ENCODE results near the gene KCNK18.

The KCNK18 gene

DNA sequence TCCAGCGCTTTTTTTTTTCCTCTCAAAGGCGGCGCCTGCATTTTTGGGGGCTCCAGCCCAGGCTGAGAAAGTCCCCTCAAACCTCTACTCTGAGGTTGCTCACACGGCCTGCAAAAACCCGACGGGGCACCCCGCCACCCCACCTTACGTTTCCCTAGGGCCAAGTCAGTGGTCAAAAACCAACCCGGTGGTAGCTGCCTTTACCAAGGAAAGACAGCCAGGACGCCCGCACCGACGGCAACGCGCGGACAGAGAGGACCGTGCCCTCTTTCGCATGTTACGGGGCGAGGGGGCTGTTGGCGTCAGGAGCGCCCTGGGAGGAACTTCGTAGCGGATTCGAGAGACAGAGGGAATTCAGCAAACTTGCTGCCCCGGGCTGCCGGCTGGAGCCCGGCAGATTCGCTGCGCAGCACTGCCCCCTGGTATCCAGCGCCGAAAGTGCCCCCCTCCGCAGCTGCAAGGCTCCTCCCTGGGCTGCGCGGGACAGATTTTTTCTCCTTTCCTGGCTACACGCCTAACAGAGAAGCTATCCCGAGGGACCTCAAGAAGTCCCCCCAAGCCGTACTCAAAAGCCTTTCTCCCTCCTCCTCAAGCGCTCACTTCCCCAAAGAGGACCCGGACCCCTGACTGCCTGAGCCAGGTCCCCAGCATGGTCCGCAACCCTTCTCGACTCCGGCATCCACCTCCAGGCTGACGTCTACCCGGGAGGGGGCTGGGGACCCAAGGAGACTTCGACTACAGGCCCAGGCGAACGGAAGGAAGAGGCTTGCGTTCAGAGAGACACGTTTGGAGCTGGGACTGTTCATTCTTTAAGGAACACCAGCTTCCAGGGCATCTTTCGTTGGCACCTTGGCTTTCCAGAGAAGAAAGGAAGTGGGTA, 31.5 kb upstream of the KCNK18 start:
- peak; percentile 66 for DNase-seq (ENCODE audit: low spot score)
- in situ Hi-C loops (cut with MboI; ENCODE audit: low pct_unique_long_range_greater_than_20kb, low sequenced_read_pairs, unreplicated experiment) = loop anchor here (25.0 kb wide), 2 partner anchors 372 to 478 kb away; partner anchors contain the start of gene EMX2

DNA sequence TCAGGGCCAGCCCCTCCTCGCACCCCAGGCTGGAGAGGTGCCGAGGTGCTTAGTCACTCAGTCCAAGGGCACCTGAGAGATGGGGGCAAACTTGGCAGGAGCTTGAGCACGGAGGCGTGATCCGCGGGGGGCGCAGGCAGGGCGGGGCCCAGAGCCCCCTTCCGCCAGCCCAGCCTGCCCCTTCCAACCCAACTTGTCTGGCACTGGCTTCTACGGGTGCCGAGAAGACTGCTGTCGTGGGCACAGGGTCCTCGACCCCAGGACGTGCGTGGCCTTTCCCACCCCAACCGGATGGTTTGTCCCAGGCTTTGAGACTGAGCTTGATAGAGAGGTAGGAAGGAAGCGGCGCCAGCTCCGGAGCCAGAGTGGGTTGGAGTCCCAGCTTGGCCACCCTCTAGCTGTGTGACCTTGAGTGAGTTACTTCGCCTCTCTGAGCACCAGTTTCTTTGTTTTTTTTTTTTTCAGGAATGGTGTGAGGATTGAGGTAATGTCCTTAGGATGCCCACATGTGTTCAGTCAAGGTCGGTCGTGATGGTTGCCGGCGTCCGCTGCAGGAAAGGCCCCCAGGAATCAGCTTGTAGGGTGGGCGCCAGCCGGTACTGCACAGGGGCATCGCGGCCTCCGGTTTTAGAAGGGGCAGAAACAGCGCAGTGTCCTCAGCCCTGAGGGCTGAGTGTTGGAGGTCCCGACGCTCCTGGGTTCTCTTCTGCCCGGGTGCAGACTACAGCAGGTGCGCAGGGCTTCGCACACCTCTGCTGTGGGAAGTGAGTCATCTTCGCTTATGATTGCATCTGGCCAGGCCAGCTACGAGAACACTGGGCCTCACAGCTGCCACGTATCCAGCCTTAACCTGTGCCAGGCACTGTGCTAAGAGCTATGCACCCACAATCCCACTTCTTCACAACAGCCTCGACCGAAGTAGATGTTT, 30.6 kb upstream of the KCNK18 start:
- in situ Hi-C loops (cut with MboI; ENCODE audit: low pct_unique_long_range_greater_than_20kb, low sequenced_read_pairs, unreplicated experiment) = loop anchor here (25.0 kb wide), 2 partner anchors 371 to 479 kb away; partner anchors contain the start of gene EMX2
- no peak for DNase-seq (ENCODE audit: low spot score)
- TF ChIP-seq, protein P1, sequence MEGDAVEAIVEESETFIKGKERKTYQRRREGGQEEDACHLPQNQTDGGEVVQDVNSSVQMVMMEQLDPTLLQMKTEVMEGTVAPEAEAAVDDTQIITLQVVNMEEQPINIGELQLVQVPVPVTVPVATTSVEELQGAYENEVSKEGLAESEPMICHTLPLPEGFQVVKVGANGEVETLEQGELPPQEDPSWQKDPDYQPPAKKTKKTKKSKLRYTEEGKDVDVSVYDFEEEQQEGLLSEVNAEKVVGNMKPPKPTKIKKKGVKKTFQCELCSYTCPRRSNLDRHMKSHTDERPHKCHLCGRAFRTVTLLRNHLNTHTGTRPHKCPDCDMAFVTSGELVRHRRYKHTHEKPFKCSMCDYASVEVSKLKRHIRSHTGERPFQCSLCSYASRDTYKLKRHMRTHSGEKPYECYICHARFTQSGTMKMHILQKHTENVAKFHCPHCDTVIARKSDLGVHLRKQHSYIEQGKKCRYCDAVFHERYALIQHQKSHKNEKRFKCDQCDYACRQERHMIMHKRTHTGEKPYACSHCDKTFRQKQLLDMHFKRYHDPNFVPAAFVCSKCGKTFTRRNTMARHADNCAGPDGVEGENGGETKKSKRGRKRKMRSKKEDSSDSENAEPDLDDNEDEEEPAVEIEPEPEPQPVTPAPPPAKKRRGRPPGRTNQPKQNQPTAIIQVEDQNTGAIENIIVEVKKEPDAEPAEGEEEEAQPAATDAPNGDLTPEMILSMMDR (IDR thresholded peaks at IDR 0.05; ENCODE audit: extremely low read depth, insufficient read depth, missing control alignments) = no peak

More for the DNA sequence above, 31.5 kb upstream of the KCNK18 start:
- TF ChIP-seq, protein P1 (IDR thresholded peaks at IDR 0.05; ENCODE audit: extremely low read depth, insufficient read depth, missing control alignments) = peak; percentile 24

GRCh38 chr10:117167346-117167788, 29.9 kb upstream of the KCNK18 start:
- in situ Hi-C loops (cut with MboI; ENCODE audit: low pct_unique_long_range_greater_than_20kb, low sequenced_read_pairs, unreplicated experiment) = loop anchor here (25.0 kb wide), 2 partner anchors 370 to 480 kb away; partner anchors contain the start of gene EMX2
- no peak for DNase-seq (ENCODE audit: low spot score)
- TF ChIP-seq, protein P1 (IDR thresholded peaks at IDR 0.05; ENCODE audit: extremely low read depth, insufficient read depth, missing control alignments) = no peak

GRCh38 chr10:117167789-117168674, 29.3 kb upstream of the KCNK18 start:
- TF ChIP-seq, protein P1 (IDR thresholded peaks at IDR 0.05; ENCODE audit: extremely low read depth, insufficient read depth, missing control alignments) = peak; percentile 85
- peak; percentile 91 for DNase-seq (ENCODE audit: low spot score)
- in situ Hi-C loops (cut with MboI; ENCODE audit: low pct_unique_long_range_greater_than_20kb, low sequenced_read_pairs, unreplicated experiment) = loop anchor here (25.0 kb wide), 2 partner anchors 369 to 481 kb away; partner anchors contain the start of gene EMX2

DNA sequence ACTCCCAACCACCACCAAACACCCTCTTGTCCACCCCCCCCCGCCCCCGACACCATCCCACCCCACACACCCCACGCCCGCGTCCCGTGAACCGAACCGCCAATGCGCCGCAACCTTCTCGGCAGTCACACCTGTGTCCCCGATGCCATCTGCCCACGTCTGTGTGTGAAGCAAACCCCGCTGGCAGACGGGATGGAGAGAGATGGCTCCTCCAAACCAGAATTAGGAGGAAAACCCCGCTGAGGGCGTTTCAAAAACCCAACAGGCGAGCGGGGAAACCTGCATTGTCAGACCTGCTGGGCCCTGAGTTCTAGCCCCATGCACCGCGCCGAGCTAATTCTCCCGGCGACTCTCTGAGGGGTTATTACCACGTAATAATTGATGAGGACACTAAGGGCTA, 28.6 kb upstream of the KCNK18 start:
- TF ChIP-seq, protein P1 (IDR thresholded peaks at IDR 0.05; ENCODE audit: extremely low read depth, insufficient read depth, missing control alignments) = no peak
- DNase-seq (ENCODE audit: low spot score) = peak; percentile 37
- in situ Hi-C loops (cut with MboI; ENCODE audit: low pct_unique_long_range_greater_than_20kb, low sequenced_read_pairs, unreplicated experiment) = loop anchor here (25.0 kb wide), 2 partner anchors 369 to 481 kb away; partner anchors contain the start of gene EMX2
